ENCODE measurements around the gene PRLR.

GRCh38 chr5:35009019-35009418, 221.3 kb downstream of the PRLR start:
- no peak for TF ChIP-seq PATZ1 (CRISPR knock-in tag; IDR thresholded peaks at IDR 0.05; ENCODE audit: borderline replicate concordance)
- no peak for TF ChIP-seq RARB (CRISPR knock-in tag; IDR thresholded peaks at IDR 0.05)
- TF ChIP-seq ZFP3 (CRISPR knock-in tag; IDR thresholded peaks at IDR 0.05), result no peak
- no peak for TF ChIP-seq TCF4 (CRISPR knock-in tag; IDR thresholded peaks at IDR 0.05; ENCODE audit: borderline replicate concordance)

All from SK-N-SH treated with all-trans-retinoic acid at 6 μM for 48 hours (cell line).